ENCODE results near the gene EPB41.

Gene EPB41

DNA sequence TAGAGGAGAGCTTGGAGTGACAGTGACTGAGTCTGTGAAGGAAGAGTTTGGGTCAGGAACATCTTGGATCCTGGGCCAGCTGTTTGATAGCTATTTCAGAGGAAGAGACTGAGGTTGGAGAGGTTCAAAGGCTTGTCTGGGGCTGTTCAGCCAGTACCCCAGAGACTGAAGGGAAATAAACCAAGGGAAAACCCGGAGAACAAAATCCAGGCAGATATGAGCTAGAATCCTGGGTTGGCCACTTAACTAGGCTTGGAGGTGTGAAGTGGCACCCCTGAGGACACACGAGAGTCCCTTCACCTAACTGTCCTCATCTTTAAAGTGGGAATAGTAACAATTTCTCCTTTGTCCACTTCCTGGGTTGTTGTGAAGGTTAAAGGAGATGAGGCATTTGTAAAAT is 23.1 kb upstream of the EPB41 start:
- no peak for DNase-seq

DNA sequence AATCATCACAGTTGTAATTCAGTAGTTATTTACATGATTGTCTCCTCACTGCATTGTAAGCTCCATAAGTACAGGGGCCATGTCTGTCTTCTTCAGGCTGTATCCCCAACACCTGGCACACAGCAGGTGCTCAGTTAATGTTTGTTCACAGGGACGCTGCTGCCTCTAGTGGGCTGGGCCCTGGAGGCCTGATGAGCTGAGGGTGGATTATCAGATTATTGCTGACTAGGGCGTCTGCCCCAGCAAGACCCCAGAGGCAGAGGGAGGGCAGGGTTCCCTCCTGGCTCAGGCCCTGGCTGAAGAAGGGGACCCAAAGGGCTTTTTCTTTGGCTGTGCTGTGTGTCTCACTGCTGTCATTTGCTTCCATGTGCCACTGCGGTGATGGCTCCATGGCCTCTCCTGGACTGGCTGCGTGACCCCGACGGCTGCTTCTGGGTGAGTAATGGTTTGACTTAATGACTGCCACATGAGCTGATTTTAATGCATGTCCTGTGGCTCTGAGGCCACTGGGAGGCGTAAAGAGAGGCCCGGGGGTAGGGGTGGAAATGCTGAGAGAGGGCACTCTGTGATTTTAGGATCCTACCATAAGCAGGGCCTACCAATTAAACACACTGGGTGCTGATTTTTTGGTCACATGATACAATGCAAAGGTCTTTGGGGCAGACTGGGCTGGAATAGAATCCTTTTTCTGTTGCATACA is 20.8 kb upstream of the EPB41 start:
- no peak for DNase-seq

DNA sequence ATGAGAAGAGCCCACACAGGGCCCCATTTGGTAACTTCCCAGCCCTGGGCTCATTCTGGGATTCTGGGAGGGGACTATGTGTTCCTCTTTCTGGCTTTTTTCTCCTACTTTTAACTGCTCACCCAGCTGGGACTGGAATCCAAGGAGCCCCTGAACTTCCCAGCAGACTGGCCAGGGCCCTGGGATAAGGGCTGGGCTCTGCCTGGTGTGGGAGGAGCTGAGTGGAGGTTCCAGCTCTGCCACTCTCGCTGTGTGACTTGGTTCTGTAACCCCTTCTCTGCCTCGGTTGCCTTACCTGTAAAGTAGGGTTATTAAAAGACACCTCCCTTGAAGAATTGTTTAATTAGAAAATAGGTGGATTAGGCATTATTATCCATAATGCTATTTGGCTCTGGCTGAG is 19.6 kb upstream of the EPB41 start:
- no peak for DNase-seq

DNA sequence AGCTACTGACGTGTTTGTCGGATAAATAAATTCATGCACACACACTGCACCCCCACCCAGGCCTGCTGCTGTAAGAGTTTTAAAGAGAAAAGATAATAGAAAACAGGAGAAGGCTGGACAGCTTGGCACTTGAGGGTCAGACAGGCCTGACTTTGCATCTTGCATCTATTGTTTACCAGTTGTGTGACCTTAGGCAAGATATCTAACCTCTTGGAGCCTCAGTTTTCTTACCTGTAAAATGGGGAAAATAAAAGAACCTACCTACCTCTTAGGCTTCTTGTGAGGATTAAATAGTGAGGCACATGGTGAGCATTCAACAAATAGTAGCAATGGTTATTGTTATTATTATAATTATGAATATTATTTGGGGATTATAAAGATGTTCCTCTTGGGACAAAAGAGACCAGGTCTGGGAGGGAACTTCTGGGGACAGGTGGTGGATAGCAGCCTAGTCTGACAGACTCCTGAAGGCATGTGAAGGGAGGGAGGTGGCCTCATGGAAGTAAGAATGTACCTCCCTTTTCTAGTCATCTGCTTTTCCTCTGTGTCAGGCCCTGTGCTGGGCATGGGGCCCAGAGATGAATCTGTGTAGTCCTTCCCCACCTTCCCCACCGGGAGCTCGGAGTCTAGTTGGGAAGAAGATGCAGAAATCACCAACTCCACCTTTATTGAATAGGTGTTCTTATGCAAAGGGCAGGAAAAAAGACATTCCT is 18.3 kb upstream of the EPB41 start:
- DNase-seq = no peak

DNA sequence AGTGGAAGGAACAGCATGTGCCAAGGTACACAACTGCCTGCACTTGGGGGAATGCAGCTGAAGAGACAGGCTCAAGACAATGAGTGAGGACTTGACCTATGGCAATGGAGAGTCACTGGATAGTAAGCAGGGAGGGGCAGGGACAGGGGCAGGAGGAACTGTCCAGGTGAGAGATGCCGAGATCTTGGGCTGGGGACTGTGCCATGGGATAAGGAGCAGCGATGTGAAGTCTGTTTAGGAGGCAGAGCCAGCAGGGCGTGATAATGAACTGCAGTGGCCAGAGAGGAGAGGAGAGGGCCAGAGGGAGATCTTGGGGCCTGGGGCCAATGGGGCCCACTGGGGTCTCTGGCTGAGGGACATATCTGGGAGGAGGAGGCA is 17.8 kb upstream of the EPB41 start:
- no peak for DNase-seq

DNA sequence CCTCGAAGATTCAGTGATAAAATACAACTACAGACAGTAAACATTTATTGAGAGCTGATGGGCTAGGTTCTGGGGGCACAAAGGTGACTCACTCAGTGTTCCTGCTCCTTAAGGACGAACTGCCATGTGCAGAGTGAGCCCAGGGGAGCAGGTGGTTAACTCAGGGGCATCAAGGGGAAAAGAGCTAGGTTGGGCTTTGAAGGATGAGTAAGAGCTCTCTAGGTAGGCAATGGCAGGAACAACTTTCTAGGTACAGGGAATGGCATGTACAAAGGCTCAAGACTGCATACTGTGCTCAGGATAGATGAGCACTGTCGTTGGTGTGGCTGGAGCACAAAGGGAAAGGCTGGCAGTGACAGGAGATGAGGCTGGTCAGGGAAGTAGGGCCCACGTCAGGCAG is 16.6 kb upstream of the EPB41 start:
- no peak for DNase-seq

DNA sequence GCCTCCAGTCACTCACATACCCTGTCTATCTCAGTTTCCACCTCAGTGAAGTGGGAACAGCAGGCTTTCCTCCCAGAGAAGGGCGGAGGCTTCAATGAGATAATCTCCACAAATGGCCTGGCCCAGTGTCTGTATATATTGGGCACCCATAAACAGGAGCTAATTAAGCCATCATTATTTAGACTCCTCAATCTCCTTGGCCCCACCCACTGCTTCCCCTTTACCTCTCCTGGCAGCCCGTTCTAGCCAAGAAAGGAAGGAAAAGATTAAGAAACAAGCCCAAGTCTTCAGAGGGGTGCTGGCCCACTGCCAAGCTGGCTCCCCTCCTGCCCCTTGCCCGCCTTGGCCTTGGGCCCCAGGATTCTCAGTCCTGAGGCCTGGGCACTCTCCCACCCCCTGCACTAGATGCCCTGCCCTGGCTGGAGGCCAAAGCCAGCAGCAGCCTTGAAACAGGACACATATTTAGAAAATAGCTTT is 15.9 kb upstream of the EPB41 start:
- DNase-seq = no peak

DNA sequence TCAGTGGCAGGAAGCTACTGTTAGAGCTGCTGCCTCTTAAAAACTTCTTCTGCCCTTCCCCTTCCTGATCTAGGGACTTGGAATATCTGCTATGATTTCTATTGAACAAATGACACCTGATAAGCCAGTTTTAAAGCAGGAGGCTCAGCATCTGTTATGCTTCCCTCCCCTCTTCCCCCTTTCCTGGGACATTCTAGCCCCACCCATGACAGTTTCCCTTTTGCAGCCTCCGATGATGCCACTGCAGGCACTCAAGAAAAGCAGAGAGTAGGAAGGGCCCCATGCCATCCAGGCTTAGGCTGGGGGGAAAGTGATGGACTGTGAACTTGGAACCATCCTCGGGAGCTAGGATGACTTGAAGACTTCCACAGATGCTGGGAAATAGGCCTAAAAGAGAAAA is 15.1 kb upstream of the EPB41 start:
- no peak for DNase-seq

DNA sequence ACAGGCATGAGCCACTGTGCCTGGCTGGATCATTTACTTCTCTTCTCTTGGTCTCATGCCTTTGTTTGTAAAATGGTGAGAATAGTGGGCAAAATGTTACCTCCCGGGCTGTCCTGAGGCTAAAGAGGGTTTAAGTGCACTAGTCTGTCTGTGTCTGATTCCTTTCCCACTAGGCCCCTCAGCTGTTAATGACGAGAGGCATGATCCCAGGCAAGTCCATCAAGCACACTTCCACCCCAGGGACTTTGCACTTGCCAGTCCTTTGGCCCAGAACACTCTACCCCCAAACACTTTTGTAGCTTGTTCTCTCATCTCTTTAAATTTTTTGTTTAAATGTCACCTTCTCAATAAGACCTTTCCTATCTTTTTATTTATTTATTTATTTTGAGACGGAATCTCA is 13.8 kb upstream of the EPB41 start:
- no peak for DNase-seq

DNA sequence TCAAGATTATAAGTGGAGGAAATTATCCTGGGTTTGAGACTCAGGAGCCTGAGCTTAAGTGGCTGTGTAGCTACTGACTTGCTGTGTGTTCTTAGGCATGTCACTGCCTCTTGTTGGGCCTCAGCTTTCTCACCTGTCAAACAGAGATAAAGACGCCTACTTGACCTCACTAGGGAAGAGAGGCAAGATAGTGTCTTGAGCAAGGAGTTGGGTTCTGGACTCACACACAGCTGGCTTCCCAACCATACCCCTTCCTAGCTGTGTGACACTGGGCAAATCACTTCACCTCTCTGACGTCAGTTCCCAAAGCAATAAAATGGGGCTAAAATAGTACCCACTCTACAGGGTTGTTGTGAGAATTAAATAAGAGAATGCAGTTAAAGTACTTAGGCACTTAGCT is 11.6 kb upstream of the EPB41 start:
- no peak for DNase-seq

DNA sequence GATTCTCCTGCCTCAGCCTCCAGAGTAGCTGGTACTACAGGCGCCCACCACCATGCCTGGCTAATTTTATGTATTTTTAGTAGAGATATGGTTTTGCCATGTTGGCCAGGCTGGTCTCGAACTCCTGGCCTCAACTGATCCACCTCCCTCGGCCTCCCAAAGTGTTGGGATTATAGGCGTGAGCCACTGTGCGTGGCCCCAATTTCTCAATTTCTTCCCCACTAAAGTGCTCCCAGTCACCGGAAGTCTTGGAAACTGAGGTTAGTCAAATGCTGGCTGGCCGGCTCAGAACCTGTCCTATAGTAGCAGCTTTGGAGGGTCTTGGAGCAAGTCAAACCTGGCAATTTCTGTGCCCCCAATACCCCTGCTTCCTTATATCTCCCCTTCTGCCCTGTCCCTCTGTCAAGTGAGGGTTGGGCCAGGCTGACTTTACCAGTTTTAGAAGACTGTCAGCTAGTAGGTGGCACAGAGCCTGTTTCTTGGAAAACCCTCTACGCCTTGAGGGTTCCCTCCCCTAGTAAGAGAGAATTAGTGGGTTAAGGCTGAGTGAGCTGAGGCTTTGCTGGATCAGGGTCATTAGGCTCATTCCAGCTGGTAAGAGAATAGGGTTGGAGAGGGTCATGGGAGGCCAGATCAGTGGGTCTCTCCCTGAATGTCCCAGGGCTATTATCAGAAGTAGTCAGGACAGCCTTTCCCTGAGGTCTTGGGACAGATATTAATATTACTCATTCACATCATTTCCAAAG is 8.3 kb upstream of the EPB41 start:
- DNase-seq = no peak

DNA sequence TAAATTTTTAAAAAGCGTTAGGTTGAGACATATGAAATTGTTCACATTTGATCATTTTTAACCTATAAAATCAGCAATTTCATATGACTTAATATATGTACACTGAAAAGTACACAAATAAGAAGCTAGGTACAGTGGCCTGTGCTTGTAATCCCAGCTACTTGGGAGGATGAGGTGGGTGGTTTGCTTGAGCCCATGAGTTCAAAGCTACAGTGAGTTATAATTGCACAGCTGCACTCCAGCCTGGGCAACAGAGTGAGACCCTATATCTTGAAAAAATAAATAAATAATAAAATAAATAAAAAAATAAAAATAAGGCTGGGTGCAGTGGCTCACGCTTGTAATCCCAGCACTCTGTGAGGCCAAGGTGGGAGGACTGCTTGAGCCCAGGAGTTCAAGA is 5.2 kb upstream of the EPB41 start:
- DNase-seq = no peak

DNA sequence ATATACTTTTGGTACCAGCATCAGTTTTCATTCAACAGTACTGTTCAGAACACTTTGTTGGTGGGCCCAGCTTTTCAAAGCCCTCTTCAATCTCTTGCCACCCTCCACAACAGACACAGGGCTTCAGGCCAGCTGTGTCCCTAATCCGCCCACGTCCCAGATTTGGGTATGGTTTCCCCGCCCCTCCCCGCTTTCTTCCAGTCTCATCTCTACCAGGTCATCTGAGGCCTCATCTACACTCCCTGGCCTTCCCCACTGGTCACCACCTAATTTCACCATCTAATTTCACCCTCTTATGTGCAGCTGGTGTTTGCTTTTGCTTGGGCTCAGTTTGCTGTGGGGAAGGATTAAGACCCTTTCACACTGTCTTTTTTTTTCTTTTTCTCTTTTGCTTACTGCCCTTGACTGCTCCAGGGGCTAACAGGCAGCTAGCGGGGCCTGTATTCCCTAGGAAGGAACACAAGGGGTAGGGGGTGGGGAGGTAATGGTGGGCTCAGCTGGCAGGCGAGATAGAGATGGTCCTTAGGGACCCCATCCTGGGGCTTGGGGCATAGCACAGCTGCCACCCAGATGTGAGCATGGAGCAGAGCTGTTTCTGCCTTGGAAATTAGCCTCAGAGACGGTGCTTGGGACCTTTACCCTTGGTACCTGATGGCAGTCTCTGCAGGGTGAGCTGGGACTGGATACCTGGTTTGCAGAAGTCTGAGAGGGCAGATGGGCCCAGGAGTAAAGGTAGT is 3.8 kb upstream of the EPB41 start:
- DNase-seq = no peak

DNA sequence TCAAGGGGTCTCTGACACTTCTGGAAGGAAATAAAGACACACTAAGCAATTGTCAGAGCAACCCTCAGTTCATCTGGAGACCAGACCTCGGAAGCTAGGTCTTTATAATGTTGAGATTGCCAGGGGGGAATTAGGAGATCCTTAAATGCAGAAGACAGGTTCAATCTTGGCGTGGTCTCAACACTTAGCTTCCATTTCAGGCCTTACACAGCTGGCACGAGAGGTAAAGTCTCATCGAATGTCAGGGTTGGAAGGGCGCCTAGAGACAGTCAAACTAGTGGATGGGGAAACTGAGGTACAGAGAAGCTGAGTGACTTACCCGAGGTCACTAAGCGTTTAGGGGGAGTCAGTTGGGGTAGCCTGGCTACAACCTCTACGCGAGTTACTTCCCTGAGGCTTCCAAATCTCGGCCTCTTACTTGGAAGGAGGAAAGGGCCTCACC is 562 bp upstream of the EPB41 start:
- no peak for DNase-seq

DNA sequence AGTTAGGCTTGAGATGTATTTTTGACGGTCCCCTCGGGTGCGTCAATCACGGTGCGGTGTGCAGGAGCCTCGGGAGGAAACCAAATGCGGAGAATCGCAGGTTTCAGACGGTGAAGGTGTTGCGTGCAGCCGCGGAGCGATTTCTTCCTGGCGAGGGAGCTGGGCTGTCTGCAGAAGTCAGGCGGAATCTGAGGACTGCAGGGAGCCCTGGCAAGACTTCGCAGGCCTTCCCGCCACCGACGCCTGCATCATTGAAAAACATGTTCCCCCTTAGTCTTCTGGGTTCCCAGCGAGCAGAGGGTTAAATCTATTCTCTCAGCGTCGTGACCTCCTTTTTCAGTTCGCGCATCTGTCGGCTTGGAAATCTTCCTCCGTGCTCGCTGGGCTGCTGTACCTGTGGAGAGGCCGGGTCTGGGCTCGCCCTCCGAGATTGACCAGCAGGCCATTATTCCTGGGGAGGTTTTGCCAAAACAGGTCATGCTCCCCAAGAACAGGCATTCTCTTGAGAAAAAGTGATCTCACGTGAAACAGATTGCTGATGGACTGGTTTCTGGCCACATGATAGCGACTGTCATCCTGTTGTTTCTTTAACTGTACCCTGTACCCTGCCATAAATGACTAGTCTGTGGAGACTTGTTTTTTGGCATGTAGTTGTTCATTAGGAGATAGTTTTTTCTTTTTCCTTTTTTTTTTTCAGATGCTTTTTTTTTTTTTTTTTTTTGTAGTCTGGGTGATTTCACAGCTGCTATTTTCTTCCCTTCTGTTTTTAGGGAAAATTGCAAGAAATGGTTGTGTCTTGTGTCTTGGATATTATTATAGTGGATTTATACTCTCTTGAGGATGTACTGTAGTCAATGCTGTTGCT is 894 bp downstream of the EPB41 start:
- peak; percentile 58 for DNase-seq

DNA sequence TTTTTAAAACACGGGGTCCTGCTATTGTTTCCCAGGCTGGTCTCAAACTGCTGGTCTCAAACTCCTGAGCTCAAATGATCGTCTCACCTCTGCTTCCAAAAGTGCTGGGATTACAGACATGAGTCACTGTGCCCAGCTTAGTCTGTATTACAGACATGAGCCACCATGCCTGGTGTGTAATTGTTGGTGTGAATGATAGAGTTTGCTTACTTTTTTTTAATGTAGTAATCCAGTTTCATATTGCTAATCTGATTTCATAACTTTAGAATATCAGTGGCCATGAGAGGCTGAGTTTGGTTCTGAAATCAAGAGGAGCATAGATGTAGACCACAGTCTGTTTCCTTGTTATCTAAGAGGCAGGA is 3.4 kb downstream of the EPB41 start:
- DNase-seq = peak; percentile 61

DNA sequence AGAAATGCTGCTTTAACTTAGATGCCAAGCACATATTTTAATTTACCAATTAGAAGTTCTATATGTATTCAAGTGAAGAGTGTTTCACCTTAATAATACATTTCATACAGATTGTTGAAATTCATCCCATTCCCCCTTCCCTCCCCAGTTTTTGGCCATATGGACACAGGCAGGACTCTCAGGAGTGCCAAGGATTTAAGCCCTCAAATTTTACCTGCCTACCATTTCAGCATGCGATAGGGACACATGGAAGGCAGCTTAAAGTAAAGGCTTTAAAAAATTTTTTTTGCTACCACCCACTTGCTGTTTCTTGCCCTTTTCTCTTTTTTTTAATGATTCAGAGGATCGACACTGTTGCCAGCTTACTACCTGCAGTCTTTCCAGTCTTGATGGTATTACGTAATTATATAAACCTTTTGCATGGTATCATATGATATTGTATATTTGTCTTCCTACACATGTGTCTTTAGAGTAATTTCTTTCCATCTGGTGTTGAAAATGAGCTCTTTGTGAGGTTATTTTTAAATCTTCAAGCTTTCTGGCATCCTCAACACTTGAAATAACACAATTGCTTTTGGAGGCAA is 7.0 kb downstream of the EPB41 start:
- no peak for DNase-seq

DNA sequence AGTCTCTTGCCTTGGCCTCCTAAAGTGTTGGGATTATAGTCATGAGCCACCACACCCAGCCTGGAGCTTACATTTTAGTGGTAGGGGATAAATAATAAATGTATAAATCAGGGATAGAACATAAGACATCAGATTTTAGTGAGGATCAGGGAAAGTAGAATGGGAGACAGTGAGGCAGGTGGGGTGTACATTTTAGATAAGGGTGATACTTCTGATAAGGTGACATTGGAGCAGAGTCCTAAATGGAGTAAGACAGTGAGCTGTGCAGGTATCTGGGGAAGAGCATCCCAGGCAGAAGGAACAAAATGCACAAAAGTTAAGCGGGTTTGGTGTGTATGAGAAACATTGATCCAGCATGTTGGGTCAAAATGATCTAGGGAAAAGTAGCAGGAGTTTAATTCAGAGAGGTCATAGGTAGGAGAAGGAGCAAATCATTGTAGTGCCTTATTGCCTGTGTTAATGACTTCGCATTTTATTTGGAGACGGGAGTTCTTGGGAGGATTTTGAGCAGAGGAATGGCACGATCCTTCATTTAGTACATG is 11.1 kb downstream of the EPB41 start:
- DNase-seq = no peak

DNA sequence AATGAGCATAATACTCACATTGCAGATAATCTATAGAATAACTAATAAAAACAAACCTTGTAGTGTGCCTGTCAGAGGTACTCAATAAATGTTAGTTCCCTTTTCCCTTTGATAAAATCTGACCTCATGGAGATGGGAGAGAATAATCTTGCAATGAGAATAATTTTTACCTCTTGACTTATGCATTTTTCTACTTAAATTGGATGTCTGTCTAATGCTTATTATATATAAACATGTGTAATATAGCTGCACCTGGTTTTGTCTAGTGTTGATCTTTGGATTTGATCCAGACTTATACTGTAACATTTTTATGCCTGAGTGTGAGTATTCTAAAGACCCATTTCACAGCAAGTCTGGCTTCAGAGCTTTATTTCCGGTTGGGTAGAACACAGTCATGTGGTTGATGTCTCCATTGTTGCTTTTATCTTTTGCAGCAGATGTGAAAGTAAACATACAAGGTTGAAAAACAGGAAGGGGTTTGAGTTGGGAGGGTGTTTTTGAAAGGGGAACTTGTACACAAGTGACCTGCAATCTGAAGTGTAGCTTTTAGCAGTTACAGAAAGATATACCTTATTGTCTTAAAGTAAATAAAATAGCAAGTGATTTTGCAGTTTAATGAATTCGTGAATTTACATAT is 12.4 kb downstream of the EPB41 start:
- DNase-seq = peak; percentile 45

DNA sequence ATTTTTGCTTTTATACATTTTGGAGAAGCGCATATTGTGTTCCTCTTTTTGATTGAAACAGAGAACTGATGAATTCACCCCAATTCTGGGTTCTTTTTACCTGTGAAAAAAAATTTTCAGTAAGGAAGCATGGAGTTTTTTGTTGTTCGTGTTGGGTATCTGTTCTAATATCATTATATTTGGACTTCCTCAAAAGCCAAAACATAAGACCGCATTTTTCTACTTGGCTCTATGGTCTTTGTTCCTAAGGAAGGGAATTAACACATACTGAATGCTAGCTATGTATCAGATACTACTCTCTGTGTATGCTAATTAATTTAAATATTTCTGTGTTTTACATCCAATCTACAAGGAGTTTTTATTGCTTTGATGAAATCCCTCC is 12.9 kb downstream of the EPB41 start:
- DNase-seq = no peak

DNA sequence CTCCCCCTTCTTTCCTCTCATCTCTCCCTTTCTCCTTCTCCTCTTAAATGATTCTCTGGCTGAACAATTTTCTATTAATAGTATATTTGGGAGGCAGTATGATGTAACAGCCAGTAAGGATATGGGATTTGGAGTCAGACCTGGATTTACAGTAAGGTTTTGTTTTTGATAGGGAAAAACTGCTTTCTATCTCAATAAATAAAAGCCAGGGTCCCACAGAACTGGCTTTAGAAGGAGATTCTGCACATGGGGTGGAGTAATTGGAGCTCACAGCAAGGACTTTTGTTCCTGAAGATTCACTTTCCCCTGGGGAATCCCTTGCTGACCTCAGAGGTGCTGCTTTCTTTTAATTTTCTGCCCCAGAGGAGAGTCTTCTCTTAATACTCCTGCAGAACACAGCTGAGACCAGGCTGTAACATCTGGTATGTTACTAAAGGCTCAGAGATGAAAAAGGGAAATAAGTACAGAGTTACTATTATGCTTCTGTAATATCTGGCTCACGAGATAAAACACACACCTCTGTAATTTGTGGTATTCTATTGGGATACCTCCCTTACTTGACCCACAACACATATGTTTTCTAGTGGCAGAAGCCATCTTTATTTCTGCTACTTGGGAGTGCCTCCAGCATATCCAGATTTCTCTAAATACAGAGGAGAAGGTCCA is 13.4 kb downstream of the EPB41 start:
- no peak for DNase-seq
